Lung (tissue), 14 donors: ENCODE measurements around the gene GOLGA8Q. TPM values are rescaled to one million over a fixed set of nuclear protein-coding genes. Genes with fewer than 3 reads are reported as not detected.
A peak's percentile ranks its signal among the peaks of the same experiment; 100 is the strongest.
"Not testable (repeated sequence)": the region's sequence is repeated elsewhere in the genome, so short reads cannot be mapped to it uniquely, and the experiment has no call there.

Experiments used
- ATAC-seq: fragments of 200-7000 bp; cut with Tn5 transposase; one replicate; pipeline ENCODE4 v1.9.1; 2020; ENCODE audit warnings: moderate number of reproducible peaks; ENCODE audit not compliant: insufficient read depth, low FRiP score
- DNase-seq, 3 donors: peaks; one replicate each; pipeline ENCODE4 v3.0.0-alpha.2; 2013 to 2017
- H3K27ac ChIP-seq, 2 donors: one replicate each; pipeline ENCODE4 v1.5.1; 2013; ENCODE audit warnings: mild to moderate bottlenecking in 2 of 2, moderate library complexity in 2 of 2, control low read depth in 1 of 2, inconsistent platforms in 1 of 2, low read depth in 1 of 2, low read length in 1 of 2
- H3K27me3 ChIP-seq, 3 donors: one replicate each; pipeline ENCODE4 v1.5.1; 2013; ENCODE audit warnings: low read length in 2 of 3; ENCODE audit not compliant: control insufficient read depth in 3 of 3, insufficient read depth in 3 of 3
- H3K36me3 ChIP-seq, 4 donors: one replicate each; pipeline ENCODE4 v1.5.1; 2013; ENCODE audit warnings: low read length in 4 of 4, mild to moderate bottlenecking in 1 of 4, moderate library complexity in 1 of 4; ENCODE audit not compliant: control insufficient read depth in 4 of 4, insufficient read depth in 4 of 4
- H3K4me1 ChIP-seq, 5 donors: one replicate each; pipeline ENCODE4 v1.5.1; 2013; ENCODE audit warnings: low read length in 5 of 5, mild to moderate bottlenecking in 2 of 5, moderate library complexity in 1 of 5; ENCODE audit not compliant: control insufficient read depth in 5 of 5, insufficient read depth in 5 of 5
- H3K4me3 ChIP-seq: one replicate; pipeline ENCODE4 v1.5.1; 2013; ENCODE audit warnings: mild to moderate bottlenecking, control low read depth, moderate library complexity
- H3K9ac ChIP-seq, 2 donors: one replicate each; pipeline ENCODE4 v1.5.1; 2013; ENCODE audit warnings: low read length in 2 of 2, control low read depth in 1 of 2; ENCODE audit not compliant: insufficient read depth in 1 of 2
- H3K9me3 ChIP-seq, 4 donors: one replicate each; pipeline ENCODE4 v1.5.1; 2013; ENCODE audit warnings: low read length in 3 of 4, mild to moderate bottlenecking in 1 of 4, moderate library complexity in 1 of 4; ENCODE audit not compliant: control insufficient read depth in 4 of 4, insufficient read depth in 3 of 4
- WGBS, 2 donors: extraction: QIAGEN DNeasy Blood & Tissue Kit; methylation state at CpG; one replicate each; pipeline ENCODE4 v1.1.7; 2013; 5-methylcytosine and 5-hydroxymethylcytosine counted together
- long read RNA-seq, 5 donors: transcript quantifications; one replicate each; lab custom pipeline, GENCODE V29; 2026
- polyA plus RNA-seq, 2 donors: library from polyadenylated mRNA; stranded (reverse); fragments of 200-250 nt; gene quantifications; one replicate each; pipeline ENCODE4 v1.2.1, GENCODE V29; 2013
- total RNA-seq, 2 donors: library from RNA; depleted of rRNA in 1 of 2; stranded (reverse); fragments of >200 nt in 1 of 2; gene quantifications; one replicate each; pipeline ENCODE4 v1.2.1, GENCODE V29; 2014 to 2021
- donor health status: Bipolar disorder and iron deficiency.
- donor health status: healthy.
- donor health status: DM: yes; HTN: yes; CAD: no.

GOLGA8Q gene, protein sequence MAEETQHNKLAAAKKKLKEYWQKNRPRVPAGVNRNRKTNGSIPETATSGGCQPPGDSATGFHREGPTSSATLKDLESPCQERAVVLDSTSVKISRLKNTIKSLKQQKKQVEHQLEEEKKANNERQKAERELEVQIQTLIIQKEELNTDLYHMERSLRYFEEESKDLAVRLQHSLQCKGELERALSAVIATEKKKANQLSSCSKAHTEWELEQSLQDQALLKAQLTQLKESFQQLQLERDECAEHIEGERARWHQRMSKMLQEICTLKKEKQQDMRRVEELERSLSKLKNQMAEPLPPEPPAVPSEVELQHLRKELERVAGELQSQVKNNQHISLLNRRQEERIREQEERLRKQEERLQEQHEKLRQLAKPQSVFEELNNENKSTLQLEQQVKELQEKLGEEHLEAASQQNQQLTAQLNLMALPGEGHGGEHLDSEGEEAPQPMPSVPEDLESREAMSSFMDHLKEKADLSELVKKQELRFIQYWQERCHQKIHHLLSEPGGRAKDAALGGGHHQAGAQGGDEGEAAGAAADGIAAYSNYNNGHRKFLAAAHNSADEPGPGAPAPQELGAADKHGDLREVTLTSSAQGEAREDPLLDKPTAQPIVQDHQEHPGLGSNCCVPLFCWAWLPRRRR
- total RNA-seq (1 to 10 TPM; 1.3 to 3.0 TPM), polyA plus RNA-seq (under 1 TPM; 0.47 to 0.55 TPM)
- long read RNA-seq, donor 1, result 0 reads
- long read RNA-seq, donor 2, result 0 reads
- long read RNA-seq, donor 3, result 0 reads
- long read RNA-seq, donor 4, result 0 reads
- long read RNA-seq, donor 5, result 0 reads

DNA sequence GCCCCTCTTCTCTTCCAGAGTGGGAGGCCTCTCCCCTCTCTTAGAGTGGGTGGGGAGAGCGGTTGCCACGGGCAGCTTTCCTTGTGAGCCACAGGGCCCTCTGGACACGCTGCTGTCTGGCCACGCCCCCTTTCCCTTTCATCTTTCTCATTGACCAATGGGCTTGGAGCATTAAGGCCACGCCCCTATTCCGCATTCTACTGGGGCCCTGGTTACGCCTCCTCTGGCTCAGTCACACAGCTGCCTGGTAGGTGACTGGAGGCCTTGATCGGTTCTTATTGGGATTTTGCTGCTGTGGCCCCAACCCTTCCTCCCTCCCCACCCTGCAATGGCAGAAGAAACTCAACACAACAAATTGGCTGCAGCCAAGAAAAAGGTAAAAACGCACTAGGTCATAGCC, at the start of gene GOLGA8Q:
TSS of gene GOLGA8Q (plus strand) at position 301 of the 400 bp plus-strand sequence. CDS start at position 329, 28 bp downstream.
- not testable (repeated sequence) for ATAC-seq, H3K27me3 ChIP-seq, DNase-seq, H3K9me3 ChIP-seq, H3K27ac ChIP-seq, H3K36me3 ChIP-seq, H3K4me3 ChIP-seq, H3K9ac ChIP-seq, H3K4me1 ChIP-seq
- WGBS, 2 donors, result 95% methylated on average over 4 of the region's 9 CpGs; no CpG with 5 or more reads in 1 of the 2 donors

DNA sequence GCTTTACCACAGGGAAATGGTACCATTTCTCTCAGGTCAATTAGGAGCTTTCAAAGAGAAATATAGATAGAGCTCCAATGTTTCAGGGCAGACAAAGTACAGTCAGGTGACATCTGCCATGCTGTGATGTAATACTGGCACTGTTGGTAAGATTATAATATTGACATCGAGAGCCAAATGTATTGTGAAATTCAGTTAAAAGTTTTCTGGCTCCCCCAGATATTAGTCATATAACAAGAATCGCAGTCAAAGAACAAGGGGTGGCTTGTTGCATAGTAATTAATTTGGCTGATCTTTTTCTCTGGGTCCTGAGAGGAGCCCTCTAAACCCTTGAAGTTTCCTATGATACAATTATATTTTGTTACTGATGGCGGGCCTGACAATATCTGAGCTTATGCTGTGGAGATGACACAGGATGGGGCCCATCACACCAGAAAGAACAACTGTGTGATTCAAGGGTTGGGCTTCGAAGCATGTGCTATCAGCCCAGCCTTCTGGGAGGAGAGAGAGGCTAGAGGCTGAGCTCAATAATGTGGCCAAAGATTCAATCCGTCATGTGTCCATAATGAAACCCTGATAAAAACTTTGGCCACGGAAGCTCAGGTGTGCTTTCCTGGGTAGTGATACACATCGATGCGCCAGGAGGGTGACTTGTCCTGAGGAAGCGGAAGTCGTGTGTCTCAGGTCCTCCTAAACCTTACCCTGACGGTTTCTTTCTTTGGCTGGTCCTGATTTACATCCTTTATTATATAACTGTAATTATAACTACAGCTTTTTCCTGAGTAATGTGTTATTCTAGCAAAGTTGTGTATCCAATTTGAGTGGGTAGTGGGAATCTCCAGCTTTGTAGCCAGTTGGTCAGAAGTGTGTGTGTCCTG, 48.7 kb upstream of the GOLGA8Q start:
- H3K9me3 ChIP-seq, result not testable (repeated sequence)
- 91 to 98% methylated on average over 5 of the region's 11 CpGs for WGBS, 2 donors

DNA sequence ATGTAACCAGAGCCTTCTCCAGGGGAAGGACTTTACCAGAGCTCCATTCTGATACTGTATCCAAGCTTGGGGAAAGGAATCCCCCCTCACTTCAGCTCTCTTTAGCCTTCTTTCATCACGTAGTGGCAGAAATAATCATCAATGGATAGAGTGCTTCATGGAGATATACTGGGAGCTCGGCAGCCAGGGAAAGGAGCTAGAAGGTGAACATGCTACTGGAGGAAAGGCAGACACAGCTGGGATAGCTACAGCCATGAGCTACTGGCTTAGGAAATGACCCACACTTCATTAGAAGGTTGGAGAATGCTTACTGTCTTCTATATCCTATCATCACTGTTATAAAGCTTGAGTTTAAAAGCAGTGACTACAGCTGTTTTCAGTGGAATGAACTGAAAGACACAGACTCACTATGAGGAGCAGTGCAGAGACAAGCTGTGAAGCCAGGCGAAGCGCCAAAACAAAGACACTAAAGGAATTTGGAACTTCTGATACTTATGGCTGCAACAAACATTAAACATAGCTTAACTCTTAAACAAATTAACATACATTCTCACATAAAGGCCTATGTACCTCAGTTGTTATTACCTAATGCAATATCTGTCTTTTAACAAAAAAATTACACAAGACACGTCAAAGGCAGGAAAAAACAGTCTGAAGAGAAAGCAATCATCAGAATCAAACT, 47.5 kb upstream of the GOLGA8Q start:
- H3K9ac ChIP-seq, H3K27me3 ChIP-seq, H3K9me3 ChIP-seq, H3K27ac ChIP-seq, ATAC-seq, H3K4me1 ChIP-seq, H3K4me3 ChIP-seq, H3K36me3 ChIP-seq: not testable (repeated sequence)
- DNase-seq, result peak; percentile 13 to 88 (median 84)
- 69 to 92% methylated on average over 2 to 5 of the region's 5 CpGs for WGBS, 2 donors

More for the DNA sequence above, 48.7 kb upstream of the GOLGA8Q start:
- DNase-seq, H3K27ac ChIP-seq, H3K9ac ChIP-seq, H3K27me3 ChIP-seq, H3K36me3 ChIP-seq, H3K4me3 ChIP-seq, H3K4me1 ChIP-seq: not testable (repeated sequence)
- ATAC-seq, result peak; percentile 27

DNA sequence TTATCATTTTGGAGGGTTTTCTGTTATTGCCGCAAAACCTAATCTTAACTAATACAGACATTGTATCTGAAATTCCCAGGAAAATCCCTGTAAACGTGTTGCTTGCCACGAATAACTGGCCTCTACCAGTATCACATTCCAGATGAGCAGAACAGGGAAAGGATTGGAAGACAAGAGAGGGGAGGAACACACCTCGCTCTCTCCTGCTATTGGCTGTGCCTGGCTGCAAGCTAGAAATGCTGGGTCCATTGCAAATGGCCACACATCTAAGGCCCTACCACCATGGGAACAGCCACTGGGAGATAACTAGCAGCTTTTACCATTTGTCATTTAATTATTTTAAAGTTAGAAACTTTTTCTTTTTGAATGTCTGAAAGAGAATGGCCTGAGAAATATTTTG, 37.3 kb upstream of the GOLGA8Q start:
- not testable (repeated sequence) for H3K9ac ChIP-seq, ATAC-seq, H3K4me3 ChIP-seq, H3K9me3 ChIP-seq, H3K27me3 ChIP-seq, H3K36me3 ChIP-seq, H3K4me1 ChIP-seq, DNase-seq, H3K27ac ChIP-seq
- no CpG with 5 or more reads among the region's 4 CpGs for whole genome bisulfite sequencing, 2 donors

DNA sequence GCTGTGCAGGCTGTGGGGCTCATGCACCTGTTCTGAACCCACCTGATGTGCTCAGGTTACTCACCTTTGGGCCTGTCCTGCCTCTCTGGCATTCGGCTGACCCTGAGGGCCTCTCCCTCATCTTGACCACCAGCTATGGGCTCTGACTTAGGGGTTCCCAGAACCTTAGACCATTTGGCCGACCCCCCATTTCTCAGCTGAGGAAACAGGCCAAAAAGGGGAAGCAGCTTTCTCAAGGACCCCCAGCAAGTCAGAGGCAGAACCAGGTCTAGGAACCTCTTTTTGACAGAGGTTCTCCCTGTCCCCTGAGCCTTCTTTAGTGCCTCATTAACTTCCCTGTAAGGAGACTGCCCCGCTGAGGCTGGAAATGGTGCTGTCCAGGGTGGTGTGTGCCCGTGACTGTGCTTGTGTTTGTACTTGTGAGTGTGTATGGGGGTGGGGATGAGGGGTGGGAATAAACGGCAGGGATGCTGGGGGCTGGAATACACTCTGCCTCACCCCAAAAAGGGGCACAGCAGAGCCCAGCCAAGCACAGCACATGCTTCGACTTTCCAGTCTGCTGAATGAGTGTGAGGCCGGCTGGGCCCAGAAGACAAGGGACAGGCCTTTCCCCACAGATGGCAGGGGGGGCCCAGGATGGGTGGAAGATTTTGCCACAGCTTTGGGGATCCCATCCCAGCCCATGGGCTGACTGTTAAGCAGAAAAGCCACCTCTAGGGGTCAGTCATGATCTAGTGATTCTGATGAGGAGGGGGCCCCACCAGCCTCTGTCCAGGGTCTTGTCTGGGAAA, 28.2 kb upstream of the GOLGA8Q start:
- H3K27ac ChIP-seq, H3K9ac ChIP-seq, ATAC-seq, H3K27me3 ChIP-seq, H3K36me3 ChIP-seq, H3K4me3 ChIP-seq, H3K9me3 ChIP-seq, H3K4me1 ChIP-seq: not testable (repeated sequence)
- peak; percentile 0 to 6 (median 0) for DNase-seq
- 59 to 71% methylated on average over 3 to 4 of the region's 7 CpGs for WGBS, 2 donors

DNA sequence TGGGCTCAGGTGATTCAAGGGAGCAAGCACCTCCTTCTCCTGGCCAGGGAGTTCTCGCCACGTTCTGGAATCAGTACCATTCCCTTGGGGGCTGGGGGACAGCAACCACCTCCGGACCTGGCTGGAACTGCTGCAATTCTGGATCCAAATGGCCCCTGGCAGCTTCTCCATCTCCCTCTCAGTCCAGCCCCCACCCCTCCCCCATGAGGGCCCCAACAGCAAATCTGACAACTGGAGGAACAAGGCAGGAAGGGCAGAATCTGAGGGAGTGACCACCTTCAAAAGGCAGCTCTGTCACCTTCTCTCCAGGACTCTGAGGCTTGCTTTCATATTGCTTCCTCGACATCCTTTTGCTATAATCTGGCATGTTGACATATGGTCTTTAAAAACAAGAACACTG, 25.9 kb upstream of the GOLGA8Q start:
- H3K4me1 ChIP-seq, H3K4me3 ChIP-seq, H3K27ac ChIP-seq, H3K36me3 ChIP-seq, ATAC-seq, H3K9ac ChIP-seq, DNase-seq, H3K27me3 ChIP-seq, H3K9me3 ChIP-seq: not testable (repeated sequence)
- 80% methylated on average over 1 of the region's 4 CpGs; no CpG with 5 or more reads in 1 of the 2 donors for WGBS, 2 donors

DNA sequence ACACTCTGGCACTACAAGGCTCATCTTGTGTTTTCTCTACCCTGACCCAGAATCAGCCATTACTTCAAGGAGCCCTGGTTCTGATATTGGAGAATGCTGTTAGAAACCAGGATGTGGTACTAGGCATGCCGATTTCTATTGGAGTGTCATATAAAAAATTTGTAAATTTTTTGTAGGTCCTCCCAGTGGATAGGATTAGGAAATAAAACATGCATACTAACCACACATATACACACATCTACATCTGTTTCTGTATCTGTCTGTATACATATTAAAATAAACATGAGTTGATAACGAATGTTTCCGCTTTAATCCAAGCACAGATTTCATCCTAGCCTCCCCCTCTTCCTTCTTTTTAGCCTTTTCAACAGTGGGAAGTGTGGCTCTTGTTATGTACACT, 22.8 kb upstream of the GOLGA8Q start:
- H3K36me3 ChIP-seq, H3K4me1 ChIP-seq, H3K27me3 ChIP-seq, H3K27ac ChIP-seq, H3K4me3 ChIP-seq, H3K9me3 ChIP-seq, ATAC-seq, DNase-seq, H3K9ac ChIP-seq: not testable (repeated sequence)
- no CpG with 5 or more reads among the region's 3 CpGs for WGBS, 2 donors
